Keratinocyte (primary cell): ENCODE results near the gene ZNRF1. TPM values are rescaled to one million over a fixed set of nuclear protein-coding genes. Genes with fewer than 3 reads are reported as not detected.

Experiments
- DNase-seq: peaks from one replicate; pipeline ENCODE4 v3.0.0-alpha.2; 2011; ENCODE audit warnings: low read depth, missing footprints, low spot score
- FAIRE-seq: peaks from 2 replicates; lab custom pipeline; 2011; peaks lifted over from hg19 to GRCh38; lab: Jason Lieb, UNC
- H2AFZ ChIP-seq: 2 replicates; pipeline ENCODE4 v1.6.0; 2012; ENCODE audit warnings: low read length, control low read depth, inconsistent platforms; ENCODE audit not compliant: control insufficient read depth
- H3K27ac ChIP-seq: 2 replicates; pipeline ENCODE4 v1.5.1; 2011; ENCODE audit warnings: low read length; ENCODE audit not compliant: control insufficient read depth, insufficient read depth
- H3K27me3 ChIP-seq: 3 replicates; pipeline ENCODE4 v1.6.0; 2011; ENCODE audit warnings: low read length; ENCODE audit not compliant: control insufficient read depth, insufficient read depth; ENCODE audit errors: extremely low read depth
- H3K36me3 ChIP-seq, 2 experiments: 2 replicates in 1 of 2; 3 replicates in 1 of 2; pipeline ENCODE4 v1.5.1; 2011; ENCODE audit warnings: low read length in 2 of 2, mild to moderate bottlenecking in 1 of 2; ENCODE audit not compliant: control insufficient read depth in 2 of 2, insufficient read depth in 2 of 2; ENCODE audit errors: extremely low read depth in 1 of 2
- H3K4me1 ChIP-seq: 3 replicates; pipeline ENCODE4 v1.5.1; 2011; ENCODE audit warnings: low read length; ENCODE audit not compliant: control insufficient read depth, insufficient read depth; ENCODE audit errors: extremely low read depth
- H3K4me2 ChIP-seq: 3 replicates; pipeline ENCODE4 v1.6.0; 2011; ENCODE audit warnings: low read depth, low read length; ENCODE audit not compliant: control insufficient read depth, insufficient read depth; ENCODE audit errors: extremely low read depth
- H3K4me3 ChIP-seq, 3 experiments: fragments of 200-600 bp in 1 of 3; sonication (generic) in 1 of 3; 2 replicates in 2 of 3; 3 replicates in 1 of 3; pipeline ENCODE4 v1.5.1; 2011 to 2016; ENCODE audit warnings: low read length in 3 of 3, mild to moderate bottlenecking in 3 of 3, control low read depth in 2 of 3, inconsistent platforms in 1 of 3, low read depth in 1 of 3, mixed read lengths in 1 of 3, mixed run types in 1 of 3, moderate library complexity in 1 of 3; ENCODE audit not compliant: control insufficient read depth in 2 of 3, insufficient read depth in 2 of 3; ENCODE audit errors: extremely low read depth in 1 of 3
- H3K79me2 ChIP-seq: 2 replicates; pipeline ENCODE4 v1.6.0; 2012; ENCODE audit warnings: low read length; ENCODE audit not compliant: control insufficient read depth, insufficient read depth
- H3K9ac ChIP-seq: 3 replicates; pipeline ENCODE4 v1.6.0; 2011; ENCODE audit warnings: low read length; ENCODE audit not compliant: control insufficient read depth, insufficient read depth; ENCODE audit errors: extremely low read depth
- H3K9me1 ChIP-seq: 3 replicates; pipeline ENCODE4 v1.6.0; 2011; ENCODE audit warnings: low read length; ENCODE audit not compliant: control insufficient read depth, insufficient read depth; ENCODE audit errors: extremely low read depth
- H3K9me3 ChIP-seq: 2 replicates; pipeline ENCODE4 v1.5.1; 2012; ENCODE audit warnings: low read depth, low read length; ENCODE audit not compliant: control insufficient read depth
- H4K20me1 ChIP-seq: 3 replicates; pipeline ENCODE4 v1.6.0; 2011; ENCODE audit warnings: low read length; ENCODE audit not compliant: control insufficient read depth, insufficient read depth; ENCODE audit errors: extremely low read depth
- EZH2 ChIP-seq: IDR thresholded peaks from one replicate; pipeline ENCODE4 v1.6.1; 2012; ENCODE audit warnings: inconsistent platforms, mild to moderate bottlenecking, low read length, moderate library complexity
- dilution Hi-C: fragments of 300-500 bp; cut with MboI; formaldehyde crosslinking; loops from one replicate; pipeline ENCODE4 v1.7.0; 2020; ENCODE audit warnings: low sequenced_read_pairs; ENCODE audit not compliant: extremely low pct_ligation_motif_present
- polyA plus RNA-seq, 5 experiments: library from polyadenylated mRNA; depleted of rRNA in 3 of 5; stranded (reverse) in 3 of 5; stranded (forward) in 1 of 5; unstranded in 1 of 5; fragments of >200 nt; gene quantifications; 1 replicate in 1 of 5; 2 replicates in 3 of 5; 3 replicates in 1 of 5; pipeline versions ENCODE4 v1.2.1 to v1.2.3, GENCODE V29; 2011 to 2012; ENCODE audit warnings: missing spikeins in 2 of 5, low read depth in 1 of 5, low replicate concordance in 1 of 5
- TF ChIP-seq, protein P1 (sequence below), 3 experiments: IDR thresholded peaks in 1 of 3; conservative IDR thresholded peaks in 1 of 3; optimal IDR thresholded peaks in 1 of 3; 2 replicates in 2 of 3; 3 replicates in 1 of 3; pipeline versions ENCODE3 to v1.5.1; 2011; ENCODE audit warnings: low read length in 3 of 3, mild to moderate bottlenecking in 3 of 3, moderate library complexity in 2 of 3, control low read depth in 1 of 3, inconsistent platforms in 1 of 3; ENCODE audit not compliant: insufficient read depth in 2 of 3; ENCODE audit errors: extremely low read depth in 1 of 3

ZNRF1 gene
- polyA plus RNA-seq, 1 donor (not counting 4 experiments of a cell fraction or from before 2014, with no cell fraction given): 19.1 TPM

DNA sequence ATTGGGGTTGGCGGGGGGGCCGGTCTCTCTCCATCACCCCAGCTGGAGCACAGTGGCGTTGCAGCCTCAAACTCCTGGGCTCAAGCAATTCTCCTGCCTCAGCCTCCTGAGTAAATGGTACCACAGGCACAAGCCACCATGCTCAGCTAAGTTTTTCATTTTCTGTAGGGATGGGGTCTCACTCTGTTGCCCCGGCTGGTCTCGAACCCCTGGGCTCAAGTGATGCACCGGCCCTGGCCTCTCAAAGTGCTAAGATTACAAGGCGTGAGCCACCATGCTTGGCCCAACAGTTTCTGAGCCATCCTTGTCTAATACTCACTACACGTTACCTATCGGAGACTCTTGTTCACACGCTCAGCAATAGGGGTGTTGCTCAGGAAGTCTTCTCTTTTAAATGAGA lies 25.5 kb upstream of the ZNRF1 start:
- no peak overlapping the region for H3K9ac ChIP-seq
- no peaks in the 10 kb centered on the region for H3K27me3 ChIP-seq
- no peak overlapping the region for H2AFZ ChIP-seq
- H4K20me1 ChIP-seq: no peaks in the 10 kb centered on the region
- FAIRE-seq (no peak), DNase-seq (no peak)
- H3K36me3 ChIP-seq: peaks cover 4 to 5% of the 10 kb centered on the region in 2 experiments
- no peak overlapping the region for H3K27ac ChIP-seq
- TF ChIP-seq EZH2: no peak
- TF ChIP-seq, protein P1, sequence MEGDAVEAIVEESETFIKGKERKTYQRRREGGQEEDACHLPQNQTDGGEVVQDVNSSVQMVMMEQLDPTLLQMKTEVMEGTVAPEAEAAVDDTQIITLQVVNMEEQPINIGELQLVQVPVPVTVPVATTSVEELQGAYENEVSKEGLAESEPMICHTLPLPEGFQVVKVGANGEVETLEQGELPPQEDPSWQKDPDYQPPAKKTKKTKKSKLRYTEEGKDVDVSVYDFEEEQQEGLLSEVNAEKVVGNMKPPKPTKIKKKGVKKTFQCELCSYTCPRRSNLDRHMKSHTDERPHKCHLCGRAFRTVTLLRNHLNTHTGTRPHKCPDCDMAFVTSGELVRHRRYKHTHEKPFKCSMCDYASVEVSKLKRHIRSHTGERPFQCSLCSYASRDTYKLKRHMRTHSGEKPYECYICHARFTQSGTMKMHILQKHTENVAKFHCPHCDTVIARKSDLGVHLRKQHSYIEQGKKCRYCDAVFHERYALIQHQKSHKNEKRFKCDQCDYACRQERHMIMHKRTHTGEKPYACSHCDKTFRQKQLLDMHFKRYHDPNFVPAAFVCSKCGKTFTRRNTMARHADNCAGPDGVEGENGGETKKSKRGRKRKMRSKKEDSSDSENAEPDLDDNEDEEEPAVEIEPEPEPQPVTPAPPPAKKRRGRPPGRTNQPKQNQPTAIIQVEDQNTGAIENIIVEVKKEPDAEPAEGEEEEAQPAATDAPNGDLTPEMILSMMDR (optimal IDR thresholded peaks at IDR 0.05 in 1 of 3, IDR thresholded peaks at IDR 0.05 in 1 of 3, conservative IDR thresholded peaks at IDR 0.05 in 1 of 3; ENCODE audit: extremely low read depth in 1 of 3, insufficient read depth in 2 of 3, low read length in 3 of 3): no peak
- H3K79me2 ChIP-seq: peaks cover 2% of the 10 kb centered on the region
- dilution Hi-C loops: no loop called here
- no peak overlapping the region for H3K4me2 ChIP-seq
- no peaks in the 10 kb centered on the region for H3K9me3 ChIP-seq
- no peaks in the 10 kb centered on the region for H3K4me1 ChIP-seq
- no peaks in the 10 kb centered on the region for H3K9me1 ChIP-seq
- no peak overlapping the region for H3K4me3 ChIP-seq

DNA sequence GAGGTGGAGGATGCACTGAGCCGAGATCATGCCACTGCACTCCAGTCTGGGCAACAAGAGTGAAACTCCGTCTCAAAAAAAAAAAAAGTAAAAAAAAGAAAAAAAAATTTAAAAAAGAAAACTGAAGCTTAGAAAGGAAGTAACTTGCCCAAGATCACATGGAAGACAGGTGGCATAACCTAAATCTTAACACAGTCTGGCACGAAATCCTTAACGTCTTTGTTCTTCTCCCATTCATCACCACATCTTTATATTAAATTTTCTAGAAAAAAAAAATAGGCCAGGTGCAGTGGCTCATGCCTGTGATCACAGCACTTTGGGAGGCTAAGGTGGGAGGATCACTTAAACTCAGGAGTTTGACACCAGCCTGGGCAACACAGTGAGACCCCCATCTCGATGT lies 23.2 kb upstream of the ZNRF1 start:
- H3K4me1 ChIP-seq: no peaks in the 10 kb centered on the region
- dilution Hi-C loops: no loop called here
- no peaks in the 10 kb centered on the region for H3K27me3 ChIP-seq
- TF ChIP-seq, protein P1 (optimal IDR thresholded peaks at IDR 0.05 in 1 of 3, IDR thresholded peaks at IDR 0.05 in 1 of 3, conservative IDR thresholded peaks at IDR 0.05 in 1 of 3; ENCODE audit: extremely low read depth in 1 of 3, insufficient read depth in 2 of 3, low read length in 3 of 3): no peak
- TF ChIP-seq EZH2: no peak
- H3K27ac ChIP-seq: no peak overlapping the region
- no peaks in the 10 kb centered on the region for H3K9me3 ChIP-seq
- no peaks in the 10 kb centered on the region for H3K9me1 ChIP-seq
- H3K79me2 ChIP-seq: peaks cover 11% of the 10 kb centered on the region
- H3K4me3 ChIP-seq: no peak overlapping the region
- no peak overlapping the region for H3K4me2 ChIP-seq
- H3K9ac ChIP-seq: no peak overlapping the region
- no peak overlapping the region for H2AFZ ChIP-seq
- FAIRE-seq (no peak), DNase-seq (no peak)
- no peaks in the 10 kb centered on the region for H4K20me1 ChIP-seq
- peaks cover 4 to 6% of the 10 kb centered on the region in 2 experiments for H3K36me3 ChIP-seq
